ENCODE measurements around the gene LIPE.

Gene LIPE

GRCh38 chr19:42473686-42474085 lies 46.5 kb upstream of the LIPE start:
- no peaks in the 10 kb centered on the region for H3K79me2 ChIP-seq (ENCODE audit: insufficient read depth, low read length)
- H2AFZ ChIP-seq (ENCODE audit: low read depth, low read length): no peak overlapping the region
- H4K20me1 ChIP-seq (ENCODE audit: insufficient read depth, low read length): no peaks in the 10 kb centered on the region; the same call in 1 of the 2 replicates
- no peaks in the 10 kb centered on the region for H3K9me3 ChIP-seq (ENCODE audit: insufficient read depth, low read length, severe bottlenecking)
- no peak for DNase-seq
- H3K9ac ChIP-seq (ENCODE audit: low read depth, low read length): no peak overlapping the region
- H3K4me3 ChIP-seq (ENCODE audit: low read depth in 1 of 2, low read length in 2 of 2): no peak overlapping the region
- H3K36me3 ChIP-seq (ENCODE audit: insufficient read depth, low read length): no peaks in the 10 kb centered on the region
- no peaks in the 10 kb centered on the region for H3K27me3 ChIP-seq (ENCODE audit: insufficient read depth, low read length, poor library complexity)
- no peak overlapping the region for H3K4me2 ChIP-seq (ENCODE audit: insufficient read depth, low read length)
- H3K27ac ChIP-seq (ENCODE audit: low read length): no peak overlapping the region
- ATAC-seq (ENCODE audit: insufficient read depth, low read depth): no peak
- H3K4me1 ChIP-seq (ENCODE audit: insufficient read depth, low read length): no peaks in the 10 kb centered on the region
- TF ChIP-seq EZH2 (IDR thresholded peaks at IDR 0.05; ENCODE audit: borderline replicate concordance, low read depth, low read length, severe bottlenecking) (no peak), CTCF (IDR thresholded peaks at IDR 0.05; ENCODE audit: borderline replicate concordance, extremely low read depth, low read length, poor library complexity, severe bottlenecking) (no peak)

- H3K4me1 ChIP-seq (ENCODE audit: insufficient read depth, low read length): no peaks in the 10 kb centered on the region
- no peaks in the 10 kb centered on the region; the same call in 1 of the 2 replicates for H4K20me1 ChIP-seq (ENCODE audit: insufficient read depth, low read length)
- DNase-seq: no peak
- no peak overlapping the region for H3K9ac ChIP-seq (ENCODE audit: low read depth, low read length)
- H3K36me3 ChIP-seq (ENCODE audit: insufficient read depth, low read length): no peaks in the 10 kb centered on the region
- no peaks in the 10 kb centered on the region for H3K9me3 ChIP-seq (ENCODE audit: insufficient read depth, low read length, severe bottlenecking)
- no peak for ATAC-seq (ENCODE audit: insufficient read depth, low read depth)
- H2AFZ ChIP-seq (ENCODE audit: low read depth, low read length): no peak overlapping the region
- TF ChIP-seq EZH2 (IDR thresholded peaks at IDR 0.05; ENCODE audit: borderline replicate concordance, low read depth, low read length, severe bottlenecking) (no peak), CTCF (IDR thresholded peaks at IDR 0.05; ENCODE audit: borderline replicate concordance, extremely low read depth, low read length, poor library complexity, severe bottlenecking) (no peak)
- no peaks in the 10 kb centered on the region for H3K79me2 ChIP-seq (ENCODE audit: insufficient read depth, low read length)
- H3K4me2 ChIP-seq (ENCODE audit: insufficient read depth, low read length): no peak overlapping the region
- no peak overlapping the region for H3K27ac ChIP-seq (ENCODE audit: low read length)
- H3K27me3 ChIP-seq (ENCODE audit: insufficient read depth, low read length, poor library complexity): no peaks in the 10 kb centered on the region
- no peak overlapping the region for H3K4me3 ChIP-seq (ENCODE audit: low read depth in 1 of 2, low read length in 2 of 2)
These were observed 45.4 kb upstream of the LIPE start for GRCh38 chr19:42472402-42473147.

GRCh38 chr19:42471554-42472249 lies 44.5 kb upstream of the LIPE start:
- Histone ChIP-seq H3K4me1 (ENCODE audit: insufficient read depth, low read length) (no peaks in the 10 kb centered on the region), H4K20me1 (ENCODE audit: insufficient read depth, low read length) (no peaks in the 10 kb centered on the region; the same call in 1 of the 2 replicates), H3K4me3 (ENCODE audit: low read depth in 1 of 2, low read length in 2 of 2) (no peak overlapping the region), H3K79me2 (ENCODE audit: insufficient read depth, low read length) (no peaks in the 10 kb centered on the region), H3K9ac (ENCODE audit: low read depth, low read length) (no peak overlapping the region), H3K36me3 (ENCODE audit: insufficient read depth, low read length) (no peaks in the 10 kb centered on the region), H3K4me2 (ENCODE audit: insufficient read depth, low read length) (no peak overlapping the region), H3K9me3 (ENCODE audit: insufficient read depth, low read length, severe bottlenecking) (no peaks in the 10 kb centered on the region), H3K27me3 (ENCODE audit: insufficient read depth, low read length, poor library complexity) (no peaks in the 10 kb centered on the region), H2AFZ (ENCODE audit: low read depth, low read length) (no peak overlapping the region), H3K27ac (ENCODE audit: low read length) (no peak overlapping the region)
- ATAC-seq (ENCODE audit: insufficient read depth, low read depth) (no peak), DNase-seq (no peak)
- no peak for TF ChIP-seq CTCF (IDR thresholded peaks at IDR 0.05; ENCODE audit: borderline replicate concordance, extremely low read depth, low read length, poor library complexity, severe bottlenecking)

All from DND-41 (cell line).